ENCODE results near the gene HUWE1. TPM values are rescaled to one million over a fixed set of nuclear protein-coding genes. Genes with fewer than 3 reads are reported as not detected.

Gene HUWE1
- total and polyA plus RNA-seq, 2 donors from 2014 or later: 34.2 to 203 TPM

DNA sequence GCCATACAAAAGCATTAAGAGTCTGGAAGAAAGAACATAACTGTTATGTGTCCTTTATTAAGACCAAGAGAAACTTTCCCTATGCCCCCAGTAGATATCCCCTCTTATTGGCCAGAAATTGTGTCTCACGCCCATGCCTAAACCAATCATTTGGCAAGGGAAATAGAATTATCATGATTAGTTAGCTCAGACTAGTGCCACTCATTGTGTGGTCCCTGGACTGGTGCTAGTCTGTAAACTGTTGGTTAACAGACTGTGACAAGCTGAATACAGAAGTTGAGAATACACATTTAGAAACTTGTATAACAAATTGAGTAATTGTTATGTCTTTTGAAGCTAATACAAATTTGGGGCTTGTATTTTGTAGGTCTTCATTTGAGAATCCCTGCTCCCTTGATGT is 8.1 kb upstream of the HUWE1 start:
- TF ChIP-seq, protein P1, sequence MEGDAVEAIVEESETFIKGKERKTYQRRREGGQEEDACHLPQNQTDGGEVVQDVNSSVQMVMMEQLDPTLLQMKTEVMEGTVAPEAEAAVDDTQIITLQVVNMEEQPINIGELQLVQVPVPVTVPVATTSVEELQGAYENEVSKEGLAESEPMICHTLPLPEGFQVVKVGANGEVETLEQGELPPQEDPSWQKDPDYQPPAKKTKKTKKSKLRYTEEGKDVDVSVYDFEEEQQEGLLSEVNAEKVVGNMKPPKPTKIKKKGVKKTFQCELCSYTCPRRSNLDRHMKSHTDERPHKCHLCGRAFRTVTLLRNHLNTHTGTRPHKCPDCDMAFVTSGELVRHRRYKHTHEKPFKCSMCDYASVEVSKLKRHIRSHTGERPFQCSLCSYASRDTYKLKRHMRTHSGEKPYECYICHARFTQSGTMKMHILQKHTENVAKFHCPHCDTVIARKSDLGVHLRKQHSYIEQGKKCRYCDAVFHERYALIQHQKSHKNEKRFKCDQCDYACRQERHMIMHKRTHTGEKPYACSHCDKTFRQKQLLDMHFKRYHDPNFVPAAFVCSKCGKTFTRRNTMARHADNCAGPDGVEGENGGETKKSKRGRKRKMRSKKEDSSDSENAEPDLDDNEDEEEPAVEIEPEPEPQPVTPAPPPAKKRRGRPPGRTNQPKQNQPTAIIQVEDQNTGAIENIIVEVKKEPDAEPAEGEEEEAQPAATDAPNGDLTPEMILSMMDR (IDR thresholded peaks at IDR 0.05; ENCODE audit: borderline replicate concordance, extremely low read depth, insufficient read depth): no peak
- H3K4me1 ChIP-seq (ENCODE audit: control insufficient read depth in 2 of 3, insufficient read depth in 2 of 3, low read depth in 1 of 3, low read length in 3 of 3): no peaks in the 10 kb centered on the region
- FAIRE-seq (no peak), DNase-seq (no peak)
- no peak overlapping the region for H3K9ac ChIP-seq (ENCODE audit: low read length in 3 of 3)
- H3K27me3 ChIP-seq (ENCODE audit: control insufficient read depth, insufficient read depth, low read length): no peaks in the 10 kb centered on the region
- no peak overlapping the region for H3K4me3 ChIP-seq (ENCODE audit: low read length in 3 of 3)
- intact Hi-C loops (cut with DNase I): no loop called here
- H3K27ac ChIP-seq (ENCODE audit: low read depth in 2 of 2, low read length in 2 of 2): no peak overlapping the region
- H3K36me3 ChIP-seq (ENCODE audit: control insufficient read depth in 2 of 3, insufficient read depth in 3 of 3, low read length in 3 of 3): no peaks in the 10 kb centered on the region
- H3K9me3 ChIP-seq (ENCODE audit: control insufficient read depth in 2 of 3, insufficient read depth in 1 of 3, low read length in 3 of 3): no peaks in the 10 kb centered on the region

DNA sequence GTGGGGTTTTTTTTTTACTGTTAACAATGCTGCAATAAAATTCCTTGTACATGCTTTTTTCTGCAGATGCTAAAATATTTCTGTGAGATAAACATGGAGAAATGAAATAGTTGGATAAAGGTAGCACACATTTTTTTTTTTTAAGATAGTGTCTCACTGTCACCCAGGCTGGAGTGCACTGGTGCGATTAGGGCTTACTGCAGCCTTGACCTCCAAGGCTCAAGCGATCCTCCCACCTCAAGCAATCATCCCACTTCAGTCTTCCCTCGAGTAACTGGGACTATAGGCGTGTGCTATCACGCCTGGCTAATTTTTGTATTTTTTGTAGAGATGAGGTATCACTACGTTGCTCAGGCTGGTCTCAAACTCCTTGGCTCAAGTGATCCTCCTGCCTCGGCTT is 1.8 kb upstream of the HUWE1 start:
- H3K36me3 ChIP-seq (ENCODE audit: control insufficient read depth in 2 of 3, insufficient read depth in 3 of 3, low read length in 3 of 3): no peaks in the 10 kb centered on the region
- no peaks in the 10 kb centered on the region for H3K9me3 ChIP-seq (ENCODE audit: control insufficient read depth in 2 of 3, insufficient read depth in 1 of 3, low read length in 3 of 3)
- no peak overlapping the region for H3K4me3 ChIP-seq (ENCODE audit: low read length in 3 of 3)
- no peaks in the 10 kb centered on the region for H3K4me1 ChIP-seq (ENCODE audit: control insufficient read depth in 2 of 3, insufficient read depth in 2 of 3, low read depth in 1 of 3, low read length in 3 of 3)
- no peak overlapping the region for H3K9ac ChIP-seq (ENCODE audit: low read length in 3 of 3)
- TF ChIP-seq, protein P1 (IDR thresholded peaks at IDR 0.05; ENCODE audit: borderline replicate concordance, extremely low read depth, insufficient read depth): no peak
- no peaks in the 10 kb centered on the region for H3K27me3 ChIP-seq (ENCODE audit: control insufficient read depth, insufficient read depth, low read length)
- no peak overlapping the region for H3K27ac ChIP-seq (ENCODE audit: low read depth in 2 of 2, low read length in 2 of 2)
- FAIRE-seq (no peak), DNase-seq (no peak)
- intact Hi-C loops (cut with DNase I): no loop called here

DNA sequence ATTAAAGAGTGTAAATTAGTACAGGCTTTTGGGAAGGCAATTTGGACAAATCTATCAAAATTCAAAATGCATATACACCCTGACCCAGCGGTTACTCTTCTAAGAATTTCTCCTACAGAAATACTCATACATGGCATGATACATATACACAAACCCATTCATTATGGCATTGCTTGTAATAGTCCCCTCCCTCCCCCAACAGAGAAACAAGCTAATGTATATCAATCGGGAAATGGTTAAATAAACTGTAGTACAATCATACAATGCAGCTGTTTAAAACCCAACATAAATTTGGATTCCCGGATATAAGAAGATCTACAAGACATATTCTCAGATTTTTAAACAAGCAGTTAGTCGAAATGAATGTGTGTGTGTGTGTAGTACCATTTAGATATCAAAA is 808 bp downstream of the HUWE1 start:
- Histone ChIP-seq H3K36me3 (ENCODE audit: control insufficient read depth in 2 of 3, insufficient read depth in 3 of 3, low read length in 3 of 3) (no peaks in the 10 kb centered on the region), H3K4me3 (ENCODE audit: low read length in 3 of 3) (peak overlapping the region; percentile 79 to 84 (median 80)), H3K9ac (ENCODE audit: low read length in 3 of 3) (peak overlapping the region; percentile 57 to 80 (median 69)), H3K27me3 (ENCODE audit: control insufficient read depth, insufficient read depth, low read length) (no peaks in the 10 kb centered on the region), H3K27ac (ENCODE audit: low read depth in 2 of 2, low read length in 2 of 2) (peak overlapping the region; percentile 63 to 89), H3K4me1 (ENCODE audit: control insufficient read depth in 2 of 3, insufficient read depth in 2 of 3, low read depth in 1 of 3, low read length in 3 of 3) (peaks cover 0 to 4% (median 2%) of the 10 kb centered on the region in 3 donors), H3K9me3 (ENCODE audit: control insufficient read depth in 2 of 3, insufficient read depth in 1 of 3, low read length in 3 of 3) (no peaks in the 10 kb centered on the region)
- intact Hi-C loops (cut with DNase I): no loop called here
- TF ChIP-seq, protein P1 (IDR thresholded peaks at IDR 0.05; ENCODE audit: borderline replicate concordance, extremely low read depth, insufficient read depth): no peak
- no peak for FAIRE-seq
- no peak for DNase-seq
